Measurements from ENCODE around the gene GALNT14.

- TF ChIP-seq, protein P1, sequence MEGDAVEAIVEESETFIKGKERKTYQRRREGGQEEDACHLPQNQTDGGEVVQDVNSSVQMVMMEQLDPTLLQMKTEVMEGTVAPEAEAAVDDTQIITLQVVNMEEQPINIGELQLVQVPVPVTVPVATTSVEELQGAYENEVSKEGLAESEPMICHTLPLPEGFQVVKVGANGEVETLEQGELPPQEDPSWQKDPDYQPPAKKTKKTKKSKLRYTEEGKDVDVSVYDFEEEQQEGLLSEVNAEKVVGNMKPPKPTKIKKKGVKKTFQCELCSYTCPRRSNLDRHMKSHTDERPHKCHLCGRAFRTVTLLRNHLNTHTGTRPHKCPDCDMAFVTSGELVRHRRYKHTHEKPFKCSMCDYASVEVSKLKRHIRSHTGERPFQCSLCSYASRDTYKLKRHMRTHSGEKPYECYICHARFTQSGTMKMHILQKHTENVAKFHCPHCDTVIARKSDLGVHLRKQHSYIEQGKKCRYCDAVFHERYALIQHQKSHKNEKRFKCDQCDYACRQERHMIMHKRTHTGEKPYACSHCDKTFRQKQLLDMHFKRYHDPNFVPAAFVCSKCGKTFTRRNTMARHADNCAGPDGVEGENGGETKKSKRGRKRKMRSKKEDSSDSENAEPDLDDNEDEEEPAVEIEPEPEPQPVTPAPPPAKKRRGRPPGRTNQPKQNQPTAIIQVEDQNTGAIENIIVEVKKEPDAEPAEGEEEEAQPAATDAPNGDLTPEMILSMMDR (IDR thresholded peaks at IDR 0.05) = no peak
- TF ChIP-seq POLR2A (IDR thresholded peaks at IDR 0.05) = no peak
Measured at GRCh38 chr2:30894498-30895119, 243.6 kb downstream of the GALNT14 start.

Data from suprapubic skin (tissue), 3 donors.